Measurements from ENCODE around the gene CMSS1. TPM values are rescaled to one million over a fixed set of nuclear protein-coding genes. Genes with fewer than 3 reads are reported as not detected.

The CMSS1 gene
- total RNA-seq, 6 experiments from 2014 or later, result 10.1 to 14.6 (median 11.6) TPM

DNA sequence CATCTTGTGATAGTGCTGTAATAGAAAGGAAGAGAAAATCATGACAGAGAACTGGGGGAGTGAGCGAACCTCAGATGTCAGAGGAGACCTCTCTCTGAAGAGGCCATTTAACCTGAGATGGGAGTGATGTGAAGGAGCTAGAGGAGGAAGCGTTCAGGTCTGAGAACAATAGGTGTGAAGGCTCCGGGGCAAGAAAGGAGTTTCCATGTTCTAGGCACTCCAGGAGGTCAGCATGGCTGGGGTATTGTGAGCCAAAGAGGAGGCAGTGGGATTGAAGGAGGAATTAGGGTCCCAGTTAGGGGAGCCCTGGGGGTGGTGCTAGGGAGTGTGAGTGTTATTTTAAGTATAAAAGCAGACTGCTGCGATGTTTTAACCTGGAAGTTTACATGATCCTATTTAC lies 305.4 kb downstream of the CMSS1 start:
- intact Hi-C loops (cut with DNase I), result no loop called here
- WGBS (ENCODE audit: insufficient coverage, low coverage, low lambda C conversion rate, missing lambda C conversion rate), result 95% methylated on average over 4 of the region's 4 CpGs

GRCh38 chr3:100124201-100124761 lies 306.6 kb downstream of the CMSS1 start:
- H3K4me1 ChIP-seq, result no peaks in the 10 kb centered on the region
- DNase-seq, result no peak
- no peaks in the 10 kb centered on the region for H3K36me3 ChIP-seq
- no peak overlapping the region for H3K4me3 ChIP-seq
- intact Hi-C loops (cut with DNase I), result no loop called here
- TF ChIP-seq POLR2A (IDR thresholded peaks at IDR 0.05), result no peak
- TF ChIP-seq, protein P1, sequence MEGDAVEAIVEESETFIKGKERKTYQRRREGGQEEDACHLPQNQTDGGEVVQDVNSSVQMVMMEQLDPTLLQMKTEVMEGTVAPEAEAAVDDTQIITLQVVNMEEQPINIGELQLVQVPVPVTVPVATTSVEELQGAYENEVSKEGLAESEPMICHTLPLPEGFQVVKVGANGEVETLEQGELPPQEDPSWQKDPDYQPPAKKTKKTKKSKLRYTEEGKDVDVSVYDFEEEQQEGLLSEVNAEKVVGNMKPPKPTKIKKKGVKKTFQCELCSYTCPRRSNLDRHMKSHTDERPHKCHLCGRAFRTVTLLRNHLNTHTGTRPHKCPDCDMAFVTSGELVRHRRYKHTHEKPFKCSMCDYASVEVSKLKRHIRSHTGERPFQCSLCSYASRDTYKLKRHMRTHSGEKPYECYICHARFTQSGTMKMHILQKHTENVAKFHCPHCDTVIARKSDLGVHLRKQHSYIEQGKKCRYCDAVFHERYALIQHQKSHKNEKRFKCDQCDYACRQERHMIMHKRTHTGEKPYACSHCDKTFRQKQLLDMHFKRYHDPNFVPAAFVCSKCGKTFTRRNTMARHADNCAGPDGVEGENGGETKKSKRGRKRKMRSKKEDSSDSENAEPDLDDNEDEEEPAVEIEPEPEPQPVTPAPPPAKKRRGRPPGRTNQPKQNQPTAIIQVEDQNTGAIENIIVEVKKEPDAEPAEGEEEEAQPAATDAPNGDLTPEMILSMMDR (IDR thresholded peaks at IDR 0.05), result no peak
- WGBS (ENCODE audit: insufficient coverage, low coverage, low lambda C conversion rate, missing lambda C conversion rate), result 74% methylated on average over 4 of the region's 5 CpGs
- no peak overlapping the region for H3K27ac ChIP-seq
- H3K27me3 ChIP-seq, result no peaks in the 10 kb centered on the region
- no peak for ATAC-seq
- H3K9me3 ChIP-seq, result no peaks in the 10 kb centered on the region

More for the DNA sequence above, 305.4 kb downstream of the CMSS1 start:
- Histone ChIP-seq H3K4me3 (no peak overlapping the region), H3K9me3 (no peaks in the 10 kb centered on the region), H3K4me1 (no peaks in the 10 kb centered on the region), H3K36me3 (no peaks in the 10 kb centered on the region), H3K27ac (no peak overlapping the region), H3K27me3 (no peaks in the 10 kb centered on the region)
- TF ChIP-seq, protein P1 (IDR thresholded peaks at IDR 0.05), result no peak
- no peak for TF ChIP-seq POLR2A (IDR thresholded peaks at IDR 0.05)
- ATAC-seq (no peak), DNase-seq (no peak)

- Histone ChIP-seq H3K4me3 (no peak overlapping the region), H3K9me3 (no peaks in the 10 kb centered on the region), H3K27me3 (no peaks in the 10 kb centered on the region), H3K27ac (no peak overlapping the region), H3K4me1 (no peaks in the 10 kb centered on the region), H3K36me3 (no peaks in the 10 kb centered on the region)
- DNase-seq (no peak), ATAC-seq (no peak)
- TF ChIP-seq, protein P1 (IDR thresholded peaks at IDR 0.05), result no peak
- no peak for TF ChIP-seq POLR2A (IDR thresholded peaks at IDR 0.05)
- WGBS (ENCODE audit: insufficient coverage, low coverage, low lambda C conversion rate, missing lambda C conversion rate), result 88% methylated on average over 5 of the region's 5 CpGs
- intact Hi-C loops (cut with DNase I), result no loop called here
Observed at GRCh38 chr3:100125161-100125938, 307.7 kb downstream of the CMSS1 start.

GRCh38 chr3:100127792-100128191 lies 310.1 kb downstream of the CMSS1 start:
- TF ChIP-seq, protein P1 (IDR thresholded peaks at IDR 0.05), result no peak
- no peak for TF ChIP-seq POLR2A (IDR thresholded peaks at IDR 0.05)
- Histone ChIP-seq H3K9me3 (no peaks in the 10 kb centered on the region), H3K4me1 (no peaks in the 10 kb centered on the region), H3K27me3 (no peaks in the 10 kb centered on the region), H3K36me3 (no peaks in the 10 kb centered on the region), H3K27ac (no peak overlapping the region), H3K4me3 (no peak overlapping the region)
- ATAC-seq (no peak), DNase-seq (no peak)
- intact Hi-C loops (cut with DNase I), result no loop called here
- 63% methylated on average over 1 of the region's 2 CpGs for WGBS (ENCODE audit: insufficient coverage, low coverage, low lambda C conversion rate, missing lambda C conversion rate)

All from right lobe of liver (tissue), 6 donors.